Measurements from ENCODE around the gene DNMT3L.

DNA sequence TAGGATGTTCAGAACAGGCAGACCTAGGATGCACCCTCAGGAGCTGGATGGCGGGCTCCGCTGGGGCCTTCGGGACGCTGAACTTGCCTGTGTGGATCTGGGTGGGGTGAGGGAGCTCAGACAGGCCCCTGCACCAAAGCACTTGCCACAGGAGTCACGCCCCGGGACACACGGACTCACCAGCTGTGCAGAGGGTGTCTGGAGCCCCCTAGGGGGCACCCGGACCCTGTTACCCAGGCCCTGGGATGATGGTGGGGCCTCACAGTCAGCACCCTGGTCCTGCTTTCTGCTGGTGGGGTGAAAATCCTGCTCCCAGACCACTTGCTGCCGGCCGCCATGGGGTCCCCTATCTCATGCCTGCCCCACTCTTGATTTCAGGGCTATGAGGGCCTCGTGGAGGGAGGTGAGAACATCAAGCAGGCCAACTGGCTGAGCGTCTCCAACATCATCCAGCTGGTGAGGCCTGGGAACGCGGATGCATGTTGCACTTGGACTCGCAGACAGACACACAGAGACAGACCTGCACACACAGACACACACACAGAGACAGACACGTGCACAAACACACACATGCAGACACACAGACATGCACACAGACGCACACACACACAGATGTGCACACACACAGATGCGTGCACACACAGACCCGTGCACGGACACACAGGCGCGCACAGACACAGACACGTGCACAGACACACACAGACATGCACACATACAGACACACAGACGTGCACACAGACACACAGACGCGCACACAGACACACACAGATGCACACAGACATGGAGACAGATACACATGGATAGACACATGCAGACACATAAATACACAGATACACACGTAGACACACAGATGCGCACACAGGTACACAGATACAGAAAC is 49.2 kb upstream of the DNMT3L start:
- peak; percentile 25 for TF ChIP-seq CTCF (IDR thresholded peaks at IDR 0.05; ENCODE audit: low read length)
- no peak for TF ChIP-seq EZH2 (IDR thresholded peaks at IDR 0.05; ENCODE audit: borderline replicate concordance, low read length)

Data from OCI-LY1 (cell line).